ENCODE data around the gene ARHGAP10.
A peak's percentile ranks its signal among the peaks of the same experiment; 100 is the strongest.

DNA sequence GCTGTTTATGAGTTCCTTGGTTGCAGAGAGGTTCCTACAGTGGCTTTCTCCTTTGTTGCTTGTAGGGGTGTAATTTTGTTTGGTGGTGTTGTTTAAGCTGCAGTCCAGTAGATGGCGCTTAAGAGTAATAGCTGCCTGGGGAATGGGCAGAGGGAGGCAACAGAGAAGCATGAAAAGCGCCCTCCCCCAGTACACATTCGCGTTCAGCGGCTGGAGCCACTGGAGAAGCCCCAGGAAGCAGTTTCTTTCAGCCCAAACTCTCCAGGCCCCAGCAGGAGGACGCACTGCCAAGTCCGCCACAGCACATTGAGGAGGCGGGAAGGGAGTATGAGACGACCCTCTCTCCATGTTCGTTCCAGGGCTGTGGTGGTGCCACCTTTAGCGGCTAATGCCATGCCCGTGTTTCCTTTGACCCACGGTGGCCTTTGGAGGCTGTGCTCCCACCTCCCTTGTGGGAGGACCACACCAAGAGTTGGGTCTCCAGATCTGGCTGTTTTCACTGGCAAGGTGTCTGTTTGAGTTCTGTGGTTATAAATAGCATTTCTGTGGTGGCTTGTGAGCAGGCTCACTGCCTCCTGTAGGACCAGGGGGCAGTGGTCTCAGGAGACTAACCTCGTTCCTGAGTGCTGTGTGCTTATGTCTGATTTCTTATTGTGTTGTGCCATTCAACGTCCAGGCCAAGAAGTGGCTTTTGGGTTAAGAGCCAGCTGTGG, 252.3 kb downstream of the ARHGAP10 start:
- TF ChIP-seq, protein P1, sequence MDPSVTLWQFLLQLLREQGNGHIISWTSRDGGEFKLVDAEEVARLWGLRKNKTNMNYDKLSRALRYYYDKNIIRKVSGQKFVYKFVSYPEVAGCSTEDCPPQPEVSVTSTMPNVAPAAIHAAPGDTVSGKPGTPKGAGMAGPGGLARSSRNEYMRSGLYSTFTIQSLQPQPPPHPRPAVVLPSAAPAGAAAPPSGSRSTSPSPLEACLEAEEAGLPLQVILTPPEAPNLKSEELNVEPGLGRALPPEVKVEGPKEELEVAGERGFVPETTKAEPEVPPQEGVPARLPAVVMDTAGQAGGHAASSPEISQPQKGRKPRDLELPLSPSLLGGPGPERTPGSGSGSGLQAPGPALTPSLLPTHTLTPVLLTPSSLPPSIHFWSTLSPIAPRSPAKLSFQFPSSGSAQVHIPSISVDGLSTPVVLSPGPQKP (IDR thresholded peaks at IDR 0.05; ENCODE audit: low read depth, low read length) = no peak
- TF ChIP-seq CTCF (IDR thresholded peaks at IDR 0.05 in 2 of 3, conservative IDR thresholded peaks at IDR 0.05 in 1 of 3; ENCODE audit: control insufficient read depth in 2 of 3, extremely low read depth in 1 of 3, insufficient read depth in 1 of 3, low read depth in 3 of 3, low read length in 3 of 3) (peak; percentile 45 to 56 (median 53)), EZH2 (IDR thresholded peaks at IDR 0.05; ENCODE audit: borderline replicate concordance, control insufficient read depth, low read depth, low read length) (no peak), CHD2 (IDR thresholded peaks at IDR 0.05; ENCODE audit: borderline replicate concordance, low read depth, low read length) (no peak), TARDBP (IDR thresholded peaks at IDR 0.05; ENCODE audit: borderline replicate concordance) (no peak), RCOR1 (conservative IDR thresholded peaks at IDR 0.05; ENCODE audit: low read depth, low read length) (no peak), CUX1 (IDR thresholded peaks at IDR 0.05; ENCODE audit: insufficient replicate concordance, low read depth, low read length) (no peak)
- TF ChIP-seq, protein P2, sequence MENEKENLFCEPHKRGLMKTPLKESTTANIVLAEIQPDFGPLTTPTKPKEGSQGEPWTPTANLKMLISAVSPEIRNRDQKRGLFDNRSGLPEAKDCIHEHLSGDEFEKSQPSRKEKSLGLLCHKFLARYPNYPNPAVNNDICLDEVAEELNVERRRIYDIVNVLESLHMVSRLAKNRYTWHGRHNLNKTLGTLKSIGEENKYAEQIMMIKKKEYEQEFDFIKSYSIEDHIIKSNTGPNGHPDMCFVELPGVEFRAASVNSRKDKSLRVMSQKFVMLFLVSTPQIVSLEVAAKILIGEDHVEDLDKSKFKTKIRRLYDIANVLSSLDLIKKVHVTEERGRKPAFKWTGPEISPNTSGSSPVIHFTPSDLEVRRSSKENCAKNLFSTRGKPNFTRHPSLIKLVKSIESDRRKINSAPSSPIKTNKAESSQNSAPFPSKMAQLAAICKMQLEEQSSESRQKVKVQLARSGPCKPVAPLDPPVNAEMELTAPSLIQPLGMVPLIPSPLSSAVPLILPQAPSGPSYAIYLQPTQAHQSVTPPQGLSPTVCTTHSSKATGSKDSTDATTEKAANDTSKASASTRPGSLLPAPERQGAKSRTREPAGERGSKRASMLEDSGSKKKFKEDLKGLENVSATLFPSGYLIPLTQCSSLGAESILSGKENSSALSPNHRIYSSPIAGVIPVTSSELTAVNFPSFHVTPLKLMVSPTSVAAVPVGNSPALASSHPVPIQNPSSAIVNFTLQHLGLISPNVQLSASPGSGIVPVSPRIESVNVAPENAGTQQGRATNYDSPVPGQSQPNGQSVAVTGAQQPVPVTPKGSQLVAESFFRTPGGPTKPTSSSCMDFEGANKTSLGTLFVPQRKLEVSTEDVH (IDR thresholded peaks at IDR 0.05; ENCODE audit: low read depth, partially characterized antibody) = no peak
- TF ChIP-seq, protein P3, sequence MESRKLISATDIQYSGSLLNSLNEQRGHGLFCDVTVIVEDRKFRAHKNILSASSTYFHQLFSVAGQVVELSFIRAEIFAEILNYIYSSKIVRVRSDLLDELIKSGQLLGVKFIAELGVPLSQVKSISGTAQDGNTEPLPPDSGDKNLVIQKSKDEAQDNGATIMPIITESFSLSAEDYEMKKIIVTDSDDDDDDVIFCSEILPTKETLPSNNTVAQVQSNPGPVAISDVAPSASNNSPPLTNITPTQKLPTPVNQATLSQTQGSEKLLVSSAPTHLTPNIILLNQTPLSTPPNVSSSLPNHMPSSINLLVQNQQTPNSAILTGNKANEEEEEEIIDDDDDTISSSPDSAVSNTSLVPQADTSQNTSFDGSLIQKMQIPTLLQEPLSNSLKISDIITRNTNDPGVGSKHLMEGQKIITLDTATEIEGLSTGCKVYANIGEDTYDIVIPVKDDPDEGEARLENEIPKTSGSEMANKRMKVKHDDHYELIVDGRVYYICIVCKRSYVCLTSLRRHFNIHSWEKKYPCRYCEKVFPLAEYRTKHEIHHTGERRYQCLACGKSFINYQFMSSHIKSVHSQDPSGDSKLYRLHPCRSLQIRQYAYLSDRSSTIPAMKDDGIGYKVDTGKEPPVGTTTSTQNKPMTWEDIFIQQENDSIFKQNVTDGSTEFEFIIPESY (IDR thresholded peaks at IDR 0.05) = no peak

All from GM12878 (cell line).